GM18508 (cell line): ENCODE results near the gene PPP1R12C.

Source experiments
- ATAC-seq: cut with Tn5 transposase; IDR thresholded peaks from one replicate; pipeline ENCODE4 v1.9.1; 2021; ENCODE audit warnings: moderate number of reproducible peaks; ENCODE audit not compliant: insufficient read depth, unreplicated experiment

The PPP1R12C gene

DNA sequence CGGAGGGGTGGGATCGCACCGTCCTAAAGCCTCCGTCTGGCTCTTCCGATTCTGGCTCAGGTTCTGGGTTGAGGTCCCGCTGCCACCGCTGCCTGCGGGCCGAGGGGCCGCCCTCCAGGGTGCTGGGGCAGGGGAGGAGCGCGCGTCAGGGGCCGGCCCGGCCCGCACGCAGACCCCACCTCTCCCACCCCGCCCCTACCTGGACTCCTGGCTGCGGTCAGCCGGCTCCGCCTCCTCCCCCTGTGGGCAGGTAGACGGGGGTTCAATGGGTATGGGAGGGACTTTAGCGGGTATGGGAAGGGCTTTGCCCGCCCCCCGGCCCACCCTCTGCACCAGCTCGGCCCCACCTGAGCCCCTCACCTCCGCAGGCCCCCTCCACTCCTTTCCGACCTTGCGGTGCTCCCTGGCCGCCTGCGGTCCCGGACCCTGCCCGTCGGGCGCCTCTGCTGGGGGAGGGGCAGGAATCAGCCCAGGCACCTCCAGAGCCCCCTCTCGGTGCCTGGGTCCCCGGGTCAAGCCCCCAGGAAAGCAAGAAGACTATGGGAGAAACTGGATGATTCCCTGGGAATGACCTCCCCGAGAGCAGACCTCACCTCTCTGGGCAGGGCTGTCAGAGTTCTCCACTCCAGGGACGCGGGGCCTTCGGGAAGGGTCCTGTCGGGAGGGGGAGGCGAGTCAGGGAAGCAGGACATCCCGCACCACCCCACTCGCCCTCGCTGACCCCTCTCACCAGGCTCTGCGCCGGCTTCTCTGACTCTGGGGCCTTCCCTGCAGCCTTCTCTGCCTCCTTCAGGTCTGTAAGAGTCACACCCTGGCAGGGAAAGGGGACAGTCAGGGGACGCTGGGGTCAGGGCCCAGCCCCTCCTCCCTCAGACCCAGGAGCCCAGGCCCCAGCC, 24.8 kb downstream of the PPP1R12C start:
- ATAC-seq, result no peak

- ATAC-seq, result no peak
Measured at GRCh38 chr19:55091955-55092354, 25.5 kb downstream of the PPP1R12C start.

DNA sequence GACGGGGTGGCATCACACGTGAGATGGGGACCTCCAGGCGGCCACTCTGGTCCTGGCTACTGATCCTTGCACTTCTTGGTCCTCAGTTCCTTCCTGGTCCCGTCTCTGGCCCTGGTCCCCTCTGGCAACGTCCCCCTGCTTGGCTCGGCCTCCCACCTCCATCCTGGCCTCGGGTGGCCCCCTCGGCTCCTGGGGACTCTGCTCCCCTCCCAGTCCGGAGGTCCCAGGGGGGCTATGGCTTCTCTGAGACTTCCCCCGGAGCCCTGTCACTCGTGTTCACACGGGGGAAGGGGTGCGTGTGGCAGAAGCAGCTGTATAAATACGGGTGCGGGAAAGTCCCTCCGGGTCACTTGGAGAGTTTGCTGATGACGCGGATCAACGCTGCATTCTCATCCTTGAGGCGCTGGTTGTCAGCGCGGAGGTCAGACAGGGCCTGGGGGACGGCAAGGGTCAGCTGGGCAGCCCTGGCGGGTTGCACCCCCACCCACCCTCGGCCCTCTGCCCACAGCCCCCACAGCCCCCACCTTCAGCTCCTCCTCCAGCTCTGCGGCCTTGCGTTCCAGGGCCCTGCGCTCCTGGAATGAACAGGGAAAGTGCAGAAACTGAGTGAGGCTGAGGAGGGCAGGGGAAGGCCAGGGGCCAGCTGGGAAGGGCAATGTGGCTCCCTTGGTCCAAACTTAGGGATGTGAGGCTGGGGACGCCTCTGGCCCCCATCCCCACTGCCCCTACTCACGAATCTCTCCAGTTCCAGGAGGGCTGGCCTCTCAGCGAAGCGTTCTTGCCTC, 26.1 kb downstream of the PPP1R12C start:
- no peak for ATAC-seq

GRCh38 chr19:55090564-55090963, 26.9 kb downstream of the PPP1R12C start:
- no peak for ATAC-seq

DNA sequence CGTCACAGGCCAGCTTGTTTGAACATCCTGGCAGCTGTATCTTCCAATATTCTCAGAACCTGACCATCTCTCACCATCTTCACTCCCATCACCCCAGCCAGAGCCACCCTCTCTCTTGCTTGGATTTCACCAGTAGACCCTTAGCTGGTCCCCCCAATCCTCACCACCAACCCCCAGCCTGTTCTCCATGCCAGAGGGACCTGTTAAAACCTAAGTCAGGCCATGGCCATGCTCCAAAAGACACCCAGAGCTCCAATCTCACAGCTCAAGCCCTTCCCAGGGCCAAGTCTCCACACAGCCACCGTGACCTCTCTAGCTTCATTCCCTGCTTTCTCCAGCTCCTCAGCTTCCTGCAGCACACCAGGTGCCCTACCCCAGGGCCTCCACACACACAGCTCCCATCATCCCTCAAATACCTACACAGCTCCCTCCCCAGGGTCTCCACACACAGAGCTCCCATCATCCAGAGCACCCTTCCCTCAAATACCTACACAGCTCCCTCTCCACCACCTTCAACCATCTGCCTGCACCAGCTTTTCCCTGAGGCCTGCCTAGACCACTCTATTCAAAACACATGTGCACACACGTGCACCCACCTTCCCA, 28.0 kb downstream of the PPP1R12C start:
- no peak for ATAC-seq

- ATAC-seq, result no peak
Measured at GRCh38 chr19:55088543-55089341, 28.7 kb downstream of the PPP1R12C start.

DNA sequence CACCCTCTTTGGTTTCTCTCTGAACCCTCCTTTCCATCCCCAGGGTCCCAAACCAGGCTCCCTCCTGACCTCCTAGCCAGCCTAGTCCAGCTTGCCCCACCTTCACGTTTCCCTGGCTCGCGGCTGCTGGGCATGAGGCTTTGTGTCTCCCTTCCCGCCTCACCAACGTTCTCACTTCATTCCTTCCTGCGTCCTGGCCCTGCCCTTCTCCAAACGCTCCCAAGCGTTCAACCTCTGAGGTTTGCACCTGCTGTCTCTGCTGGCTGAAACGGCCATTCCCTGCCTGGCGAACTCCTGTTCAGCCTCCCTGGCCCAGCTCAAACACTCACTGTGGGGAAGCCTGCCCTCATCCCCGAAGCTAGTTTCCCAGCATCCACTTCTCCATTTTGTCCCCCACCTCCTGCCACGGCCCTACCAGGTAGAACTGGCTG, 29.4 kb downstream of the PPP1R12C start:
- ATAC-seq, result no peak

DNA sequence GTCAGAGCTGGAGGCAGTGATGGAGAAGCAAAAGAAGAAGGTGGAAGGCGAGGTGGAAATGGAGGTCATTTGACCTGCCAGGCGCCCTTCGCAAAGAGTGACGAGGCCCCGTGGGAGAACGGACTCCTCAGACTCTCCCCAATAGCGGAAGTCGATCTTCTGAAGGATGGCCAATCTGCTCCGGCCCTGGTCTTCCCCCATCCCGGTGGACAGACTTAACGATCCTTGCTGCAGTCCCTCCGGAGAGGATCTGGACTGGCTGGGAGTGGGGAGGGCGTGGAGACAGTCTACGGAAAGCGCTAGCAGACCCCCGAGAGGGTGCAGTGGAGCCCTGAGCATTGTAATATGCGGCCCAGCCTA, 29.9 kb downstream of the PPP1R12C start:
- no peak for ATAC-seq

DNA sequence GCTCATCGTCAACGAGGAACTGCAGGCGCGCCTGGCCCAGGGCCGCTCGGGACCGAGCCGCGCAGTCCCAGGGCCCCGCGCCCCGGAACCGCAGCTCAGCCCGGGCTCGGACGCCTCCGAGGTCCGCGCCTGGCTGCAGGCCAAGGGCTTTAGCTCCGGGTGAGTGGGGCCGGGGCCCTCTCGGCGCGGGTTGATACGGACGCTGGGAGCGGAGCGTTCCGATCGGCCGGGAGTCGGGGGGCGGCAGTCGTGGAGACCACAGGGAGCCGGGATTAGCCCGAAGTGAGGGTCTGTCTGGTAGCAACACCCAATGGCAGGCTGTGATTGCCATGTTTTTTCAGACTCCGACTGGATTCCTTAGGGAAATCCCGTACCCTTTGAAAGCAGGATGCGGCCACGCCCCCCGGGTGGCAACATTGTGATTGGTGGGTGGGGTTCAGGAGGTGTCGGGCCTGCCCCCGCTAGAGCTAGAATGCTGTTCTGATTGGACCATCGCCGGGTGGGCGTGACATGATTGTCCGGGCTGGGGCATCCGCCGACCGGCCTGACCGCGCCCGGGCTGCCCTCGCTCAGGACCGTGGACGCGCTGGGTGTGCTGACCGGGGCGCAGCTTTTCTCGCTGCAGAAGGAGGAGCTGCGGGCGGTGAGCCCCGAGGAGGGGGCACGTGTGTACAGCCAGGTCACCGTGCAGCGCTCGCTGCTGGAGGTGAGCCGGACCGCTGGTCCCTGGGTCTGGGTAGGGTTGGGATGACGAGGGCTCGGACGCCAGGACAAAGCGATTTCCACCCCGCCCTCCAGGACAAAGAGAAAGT, 30.5 kb downstream of the PPP1R12C start:
- no peak for ATAC-seq

DNA sequence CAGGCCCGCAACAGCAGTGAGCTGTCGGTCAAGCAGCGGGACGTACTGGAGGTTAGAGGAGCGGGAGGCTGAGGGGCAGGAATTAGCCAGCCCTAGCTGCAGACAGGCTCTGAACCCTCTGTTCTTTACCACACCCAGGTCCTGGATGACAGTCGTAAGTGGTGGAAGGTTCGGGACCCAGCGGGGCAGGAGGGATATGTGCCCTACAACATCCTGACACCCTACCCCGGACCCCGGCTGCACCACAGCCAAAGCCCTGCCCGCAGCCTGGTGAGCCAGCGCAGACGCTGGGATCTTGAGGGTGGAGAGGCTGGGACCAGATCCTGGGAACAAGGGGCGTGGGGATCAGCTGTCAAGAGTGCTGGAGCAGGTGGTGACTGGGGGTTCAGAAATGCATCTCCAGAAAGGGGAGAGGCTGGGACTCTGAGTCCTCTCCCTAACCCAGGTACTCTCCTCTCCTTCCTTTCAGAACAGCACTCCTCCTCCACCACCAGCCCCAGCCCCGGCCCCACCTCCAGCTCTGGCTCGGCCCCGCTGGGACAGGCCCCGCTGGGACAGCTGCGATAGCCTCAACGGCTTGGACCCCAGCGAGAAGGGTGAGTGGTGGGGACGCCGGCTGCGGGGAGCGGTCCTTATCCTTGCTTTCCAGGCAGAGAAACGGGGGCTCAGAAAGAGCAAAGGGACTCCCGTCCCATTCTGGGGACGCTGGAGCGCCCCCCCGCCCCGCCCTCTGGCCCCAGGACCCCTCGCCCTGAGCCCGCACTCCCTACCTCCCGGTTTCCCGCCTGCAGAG, 31.3 kb downstream of the PPP1R12C start:
- ATAC-seq, result no peak

GRCh38 chr19:55084416-55084815, 33.0 kb downstream of the PPP1R12C start:
- ATAC-seq, result no peak

GRCh38 chr19:55083004-55083850, 34.2 kb downstream of the PPP1R12C start:
- ATAC-seq, result no peak

DNA sequence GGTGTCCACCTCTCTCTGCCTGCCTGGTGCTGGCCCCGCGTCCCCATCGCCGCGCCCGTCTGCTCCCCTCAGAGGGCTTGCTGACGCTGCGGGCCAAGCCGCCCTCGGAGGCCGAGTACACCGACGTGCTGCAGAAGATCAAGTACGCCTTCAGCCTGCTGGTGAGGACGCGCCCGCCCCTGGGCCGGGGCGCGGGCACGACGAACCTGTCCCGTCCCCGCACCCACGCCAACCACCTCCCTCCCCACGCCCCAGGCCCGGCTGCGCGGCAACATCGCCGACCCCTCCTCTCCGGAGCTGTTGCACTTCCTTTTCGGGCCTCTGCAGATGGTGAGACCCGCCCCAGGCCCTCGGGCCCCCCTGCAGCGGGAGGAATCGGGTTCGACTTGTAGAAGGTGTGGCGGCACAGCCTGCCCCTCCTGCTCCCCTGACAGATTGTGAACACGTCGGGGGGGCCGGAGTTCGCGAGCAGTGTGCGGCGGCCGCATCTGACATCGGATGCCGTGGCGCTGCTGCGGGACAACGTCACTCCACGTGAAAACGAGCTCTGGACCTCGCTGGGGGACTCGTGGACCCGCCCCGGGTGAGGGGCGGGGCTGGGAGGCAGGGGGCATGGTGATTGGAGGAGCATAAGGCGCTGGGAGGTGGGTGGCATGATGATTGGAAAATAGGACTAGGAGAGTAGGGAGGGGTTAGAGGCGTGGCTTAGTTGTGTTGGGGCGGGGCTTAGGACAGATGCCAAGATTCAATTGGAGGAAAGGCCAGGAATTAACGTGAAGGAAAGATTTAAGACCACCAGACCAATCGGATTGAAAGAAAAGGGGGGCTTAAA, 35.2 kb downstream of the PPP1R12C start:
- no peak for ATAC-seq

DNA sequence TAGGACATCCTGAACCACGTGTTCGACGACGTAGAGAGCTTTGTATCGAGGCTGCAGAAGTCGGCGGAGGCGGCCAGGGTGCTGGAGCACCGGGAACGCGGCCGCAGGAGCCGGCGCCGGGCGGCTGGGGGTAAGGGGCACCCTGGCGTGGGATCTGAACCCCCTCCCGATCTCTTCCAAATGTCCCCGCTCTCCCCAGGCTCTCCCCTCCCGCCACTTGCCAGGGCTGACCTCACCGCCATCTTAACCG, 35.7 kb downstream of the PPP1R12C start:
- no peak for ATAC-seq

DNA sequence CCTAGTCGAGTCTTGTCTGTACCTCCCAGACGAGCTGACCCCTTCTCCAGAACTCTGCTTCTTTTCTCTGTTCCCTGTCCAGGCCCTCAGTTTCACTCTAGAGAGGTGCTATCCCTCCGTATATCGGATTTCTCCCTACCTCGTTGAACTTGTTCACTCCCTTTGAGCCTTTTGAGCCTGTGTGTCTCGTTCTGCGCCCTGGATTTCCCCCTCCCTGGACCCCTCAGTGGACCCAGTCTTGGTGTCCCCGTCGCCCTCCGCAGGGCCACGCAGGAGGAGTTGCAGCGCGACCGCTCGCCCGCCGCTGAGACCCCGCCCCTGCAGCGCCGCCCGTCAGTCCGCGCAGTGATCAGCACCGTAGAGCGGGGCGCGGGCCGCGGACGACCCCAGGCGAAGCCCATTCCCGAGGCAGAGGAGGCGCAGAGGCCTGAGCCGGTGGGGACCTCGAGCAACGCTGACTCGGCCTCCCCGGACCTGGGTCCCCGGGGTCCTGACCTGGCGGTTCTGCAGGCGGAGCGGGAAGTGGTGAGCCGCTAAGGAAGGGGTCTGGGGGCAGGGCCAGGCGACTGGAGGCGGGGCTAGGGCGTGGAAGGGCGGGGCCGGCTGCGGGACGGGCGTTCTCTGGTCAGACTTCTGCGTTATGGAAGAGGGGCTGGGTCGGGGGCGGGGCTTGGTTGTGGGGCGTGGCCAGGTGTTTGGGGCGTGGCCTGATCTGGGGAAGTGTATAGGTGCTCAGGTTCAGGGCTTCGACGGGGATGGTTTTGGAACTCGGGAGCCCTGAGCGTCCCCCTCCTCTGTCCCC, 36.3 kb downstream of the PPP1R12C start:
- ATAC-seq, result no peak

GRCh38 chr19:55080121-55080967, 37.1 kb downstream of the PPP1R12C start:
- no peak for ATAC-seq
